Activated naive CD4-positive, alpha-beta T cell treated with anti-CD3 and anti-CD28 coated beads for 36 hours (primary cell): Measurements from ENCODE around the gene PLCB1. TPM values are rescaled to one million over a fixed set of nuclear protein-coding genes. Genes with fewer than 3 reads are reported as not detected.

Experiments used
- CTCF ChIA-PET: fragments of 350-600 bp; sonication (Branson Sonifier 250); formaldehyde crosslinking; loops from one replicate; lab custom pipeline; 2021; ENCODE audit warnings: antibody characterized with exemption; lab: Charles Lee
- DNase-seq: peaks from one replicate; pipeline ENCODE4 v3.0.0-alpha.2; 2020
- H3K27ac Mint-ChIP-seq: one replicate; pipeline ENCODE4 v1.8.0; 2021; ENCODE audit warnings: mild to moderate bottlenecking, mixed read lengths
- H3K27me3 Mint-ChIP-seq: one replicate; pipeline ENCODE4 v1.8.0; 2021; ENCODE audit warnings: low read depth, mixed read lengths
- H3K36me3 Mint-ChIP-seq: one replicate; pipeline ENCODE4 v1.8.0; 2021; ENCODE audit warnings: low read depth, mixed read lengths
- H3K4me1 Mint-ChIP-seq: one replicate; pipeline ENCODE4 v1.8.0; 2021; ENCODE audit warnings: low read depth, mixed read lengths
- H3K4me3 Mint-ChIP-seq: one replicate; pipeline ENCODE4 v1.8.0; 2021; ENCODE audit warnings: mild to moderate bottlenecking, moderate library complexity, mixed read lengths
- H3K9me3 Mint-ChIP-seq: one replicate; pipeline ENCODE4 v1.8.0; 2021; ENCODE audit warnings: mixed read lengths
- intact Hi-C: fragments of 100-400 bp; cut with micrococcal nuclease; formaldehyde crosslinking; loops from one replicate; pipeline ENCODE4 v1.15.1; 2023
- total RNA-seq, 2 experiments: library from RNA; stranded (reverse); gene quantifications; one replicate each; pipeline ENCODE4 v1.2.3, GENCODE V29; 2021

PLCB1 gene
- total RNA-seq, 2 experiments from 2014 or later: 1.2 TPM

GRCh38 chr20:8117636-8118035, 14.4 kb upstream of the PLCB1 start:
- no peaks in the 10 kb centered on the region for H3K4me1 Mint-ChIP-seq
- H3K27me3 Mint-ChIP-seq: peaks cover 3% of the 10 kb centered on the region
- H3K36me3 Mint-ChIP-seq: no peaks in the 10 kb centered on the region
- no peaks in the 10 kb centered on the region for H3K9me3 Mint-ChIP-seq
- H3K4me3 Mint-ChIP-seq: no peak overlapping the region
- intact Hi-C loops: no loop called here
- CTCF ChIA-PET: no interaction called here
- no peak for DNase-seq
- no peak overlapping the region for H3K27ac Mint-ChIP-seq

- Mint-ChIP-seq H3K27ac (no peak overlapping the region), H3K4me1 (no peaks in the 10 kb centered on the region), H3K27me3 (peaks cover 3% of the 10 kb centered on the region), H3K36me3 (no peaks in the 10 kb centered on the region), H3K4me3 (no peak overlapping the region), H3K9me3 (no peaks in the 10 kb centered on the region)
- CTCF ChIA-PET: no interaction called here
- intact Hi-C loops: no loop called here
- no peak for DNase-seq
Observed at GRCh38 chr20:8118039-8118438, 14.0 kb upstream of the PLCB1 start.

GRCh38 chr20:8118760-8119159, 13.3 kb upstream of the PLCB1 start:
- peaks cover 3% of the 10 kb centered on the region for H3K27me3 Mint-ChIP-seq
- H3K9me3 Mint-ChIP-seq: no peaks in the 10 kb centered on the region
- H3K27ac Mint-ChIP-seq: no peak overlapping the region
- CTCF ChIA-PET: no interaction called here
- no peaks in the 10 kb centered on the region for H3K36me3 Mint-ChIP-seq
- H3K4me1 Mint-ChIP-seq: no peaks in the 10 kb centered on the region
- no peak for DNase-seq
- intact Hi-C loops: no loop called here
- no peak overlapping the region for H3K4me3 Mint-ChIP-seq

- no peaks in the 10 kb centered on the region for H3K9me3 Mint-ChIP-seq
- H3K36me3 Mint-ChIP-seq: no peaks in the 10 kb centered on the region
- CTCF ChIA-PET: no interaction called here
- no peak overlapping the region for H3K27ac Mint-ChIP-seq
- peaks cover 2% of the 10 kb centered on the region for H3K27me3 Mint-ChIP-seq
- H3K4me3 Mint-ChIP-seq: no peak overlapping the region
- intact Hi-C loops: no loop called here
- DNase-seq: no peak
- H3K4me1 Mint-ChIP-seq: no peaks in the 10 kb centered on the region
Observed at GRCh38 chr20:8121666-8122065, 10.4 kb upstream of the PLCB1 start.

- intact Hi-C loops: no loop called here
- H3K27ac Mint-ChIP-seq: no peak overlapping the region
- no peak overlapping the region for H3K4me3 Mint-ChIP-seq
- no peaks in the 10 kb centered on the region for H3K9me3 Mint-ChIP-seq
- CTCF ChIA-PET: interaction anchor here (1.3 kb wide), 1 partner anchor 265 kb away, joined by 4 read pairs; no protein-coding TSS in a partner anchor
- no peaks in the 10 kb centered on the region for H3K36me3 Mint-ChIP-seq
- DNase-seq: no peak
- peaks cover 4% of the 10 kb centered on the region for H3K27me3 Mint-ChIP-seq
- no peaks in the 10 kb centered on the region for H3K4me1 Mint-ChIP-seq
Observed at GRCh38 chr20:8124639-8125038, 7.4 kb upstream of the PLCB1 start.

GRCh38 chr20:8126181-8126580, 5.9 kb upstream of the PLCB1 start:
- Mint-ChIP-seq H3K36me3 (no peaks in the 10 kb centered on the region), H3K4me1 (no peaks in the 10 kb centered on the region), H3K27ac (no peak overlapping the region), H3K9me3 (no peaks in the 10 kb centered on the region), H3K27me3 (peaks cover 12% of the 10 kb centered on the region), H3K4me3 (no peak overlapping the region)
- DNase-seq: no peak
- intact Hi-C loops: no loop called here
- CTCF ChIA-PET: interaction anchor here (1.0 to 1.4 kb wide), 2 partner anchors 166 to 595 kb away, joined by 3 read pairs; no protein-coding TSS in a partner anchor

GRCh38 chr20:8126841-8127378, 5.2 kb upstream of the PLCB1 start:
- peaks cover 12% of the 10 kb centered on the region for H3K27me3 Mint-ChIP-seq
- peaks cover 4% of the 10 kb centered on the region for H3K4me1 Mint-ChIP-seq
- CTCF ChIA-PET: interaction anchor here (0.6 to 1.4 kb wide), 6 partner anchors 165 to 594 kb away, joined by 3 to 4 read pairs (median 3); no protein-coding TSS in a partner anchor
- H3K4me3 Mint-ChIP-seq: no peak overlapping the region
- intact Hi-C loops: no loop called here
- H3K9me3 Mint-ChIP-seq: no peaks in the 10 kb centered on the region
- no peaks in the 10 kb centered on the region for H3K36me3 Mint-ChIP-seq
- H3K27ac Mint-ChIP-seq: no peak overlapping the region
- DNase-seq: no peak

- DNase-seq: no peak
- H3K27ac Mint-ChIP-seq: no peak overlapping the region
- CTCF ChIA-PET: interaction anchor here (0.9 to 1.4 kb wide), 5 partner anchors 84 to 595 kb away, joined by 3 to 5 read pairs (median 4); no protein-coding TSS in a partner anchor
- H3K4me1 Mint-ChIP-seq: peaks cover 4% of the 10 kb centered on the region
- H3K4me3 Mint-ChIP-seq: no peak overlapping the region
- H3K27me3 Mint-ChIP-seq: peaks cover 13% of the 10 kb centered on the region
- intact Hi-C loops: no loop called here
- H3K9me3 Mint-ChIP-seq: no peaks in the 10 kb centered on the region
- H3K36me3 Mint-ChIP-seq: no peaks in the 10 kb centered on the region
Observed at GRCh38 chr20:8127553-8128255, 4.4 kb upstream of the PLCB1 start.

- peaks cover 20% of the 10 kb centered on the region for H3K27me3 Mint-ChIP-seq
- intact Hi-C loops: no loop called here
- peaks cover 11% of the 10 kb centered on the region for H3K4me1 Mint-ChIP-seq
- H3K36me3 Mint-ChIP-seq: no peaks in the 10 kb centered on the region
- no peak overlapping the region for H3K27ac Mint-ChIP-seq
- no peaks in the 10 kb centered on the region for H3K9me3 Mint-ChIP-seq
- H3K4me3 Mint-ChIP-seq: no peak overlapping the region
- CTCF ChIA-PET: interaction anchor here (0.9 to 1.4 kb wide), 3 partner anchors 85 to 594 kb away, joined by 3 to 5 read pairs (median 5); no protein-coding TSS in a partner anchor
- no peak for DNase-seq
Observed at GRCh38 chr20:8128291-8129060, 3.6 kb upstream of the PLCB1 start.

- CTCF ChIA-PET: interaction anchor here (0.6 kb wide), 1 partner anchor 168 kb away, joined by 3 read pairs; no protein-coding TSS in a partner anchor
- no peak overlapping the region for H3K27ac Mint-ChIP-seq
- H3K9me3 Mint-ChIP-seq: no peaks in the 10 kb centered on the region
- H3K36me3 Mint-ChIP-seq: no peaks in the 10 kb centered on the region
- no peak for DNase-seq
- peaks cover 28% of the 10 kb centered on the region for H3K27me3 Mint-ChIP-seq
- peaks cover 12% of the 10 kb centered on the region for H3K4me1 Mint-ChIP-seq
- H3K4me3 Mint-ChIP-seq: no peak overlapping the region
- intact Hi-C loops: no loop called here
Observed at GRCh38 chr20:8129211-8129976, 2.7 kb upstream of the PLCB1 start.

GRCh38 chr20:8130840-8131526, 1.1 kb upstream of the PLCB1 start:
- no peak overlapping the region for H3K27ac Mint-ChIP-seq
- intact Hi-C loops: no loop called here
- H3K4me1 Mint-ChIP-seq: peaks cover 12% of the 10 kb centered on the region
- H3K27me3 Mint-ChIP-seq: peaks cover 34% of the 10 kb centered on the region
- H3K4me3 Mint-ChIP-seq: no peak overlapping the region
- CTCF ChIA-PET: interaction anchor here (0.8 to 2.1 kb wide), 10 partner anchors 8 to 591 kb away, joined by 3 to 11 read pairs (median 3); no protein-coding TSS in a partner anchor
- H3K36me3 Mint-ChIP-seq: no peaks in the 10 kb centered on the region
- no peak for DNase-seq
- H3K9me3 Mint-ChIP-seq: no peaks in the 10 kb centered on the region
